HCT116 (cell line): ENCODE measurements around the gene CCL1.

Source experiments
- EZH2phosphoT487 ChIP-seq: fragments of 200-600 bp; IDR thresholded peaks from 2 replicates; pipeline ENCODE4 v1.6.1; 2018; ENCODE audit warnings: antibody characterized with exemption, borderline replicate concordance
- JUND ChIP-seq: IDR thresholded peaks from 2 replicates; pipeline ENCODE4 v1.6.1; 2012
- POLR2A ChIP-seq: IDR thresholded peaks from 2 replicates; pipeline ENCODE4 v1.7.0; 2011; ENCODE audit warnings: borderline replicate concordance; ENCODE audit not compliant: insufficient read depth, insufficient read length; ENCODE audit errors: extremely low read depth
- POLR2AphosphoS5 ChIP-seq: IDR thresholded peaks from 2 replicates; pipeline ENCODE4 v1.6.1; 2011; ENCODE audit warnings: mild to moderate bottlenecking, low read depth, low read length, moderate library complexity
- SIN3A ChIP-seq: IDR thresholded peaks from 2 replicates; pipeline ENCODE4 v1.6.1; 2012; ENCODE audit warnings: low read depth
- SP1 ChIP-seq: IDR thresholded peaks from 2 replicates; pipeline ENCODE4 v1.6.1; 2012; ENCODE audit warnings: low read depth
- ZFX ChIP-seq: fragments of 450-650 bp; IDR thresholded peaks from 2 replicates; pipeline ENCODE4 v1.6.1; 2017
- TF ChIP-seq, protein P1 (sequence below), 3 experiments: fragments of 200-600 bp in 1 of 3; sonication (generic) in 1 of 3; IDR thresholded peaks in 2 of 3; conservative IDR thresholded peaks in 1 of 3; 2 replicates each; pipeline ENCODE4 v1.5.1; 2012 to 2017; ENCODE audit warnings: low read depth in 2 of 3, low read length in 2 of 3, antibody characterized with exemption in 1 of 3, borderline replicate concordance in 1 of 3, control low read depth in 1 of 3, mild to moderate bottlenecking in 1 of 3, mixed read lengths in 1 of 3, mixed run types in 1 of 3, moderate library complexity in 1 of 3; ENCODE audit not compliant: insufficient read depth in 1 of 3
- TF ChIP-seq, protein P2 (sequence below): IDR thresholded peaks from 2 replicates; pipeline ENCODE4 v1.6.1; 2012

DNA sequence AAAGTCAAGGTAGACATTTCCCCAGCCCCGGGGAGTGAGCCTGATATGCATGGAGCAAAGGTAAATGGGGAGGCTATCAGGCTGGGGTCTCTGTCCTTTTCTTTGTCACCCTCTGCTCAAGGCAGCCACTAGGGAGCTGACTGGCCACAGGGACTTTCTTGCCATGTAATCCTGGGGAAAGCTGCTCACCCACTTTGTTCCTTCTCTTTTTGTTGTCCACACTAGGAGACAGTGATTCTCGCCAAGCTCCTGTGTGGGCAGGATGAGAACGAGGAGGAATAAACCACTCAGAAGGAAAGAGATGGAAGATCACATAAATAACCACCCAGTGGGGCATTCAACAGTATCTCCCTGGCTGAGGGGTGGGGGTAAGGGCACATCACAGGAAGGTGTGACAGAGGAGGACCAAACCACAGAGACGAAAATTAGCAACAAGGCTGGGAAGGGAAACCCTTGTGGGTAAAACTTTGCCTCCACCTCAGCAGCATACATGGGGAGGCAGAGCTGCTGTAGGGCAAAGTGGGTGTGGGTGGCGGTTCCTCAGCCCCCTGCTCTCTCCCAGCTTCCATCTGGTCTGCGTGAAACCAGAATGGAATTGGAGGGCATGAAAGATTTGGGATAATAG lies 26.2 kb upstream of the CCL1 start:
- TF ChIP-seq, protein P1, sequence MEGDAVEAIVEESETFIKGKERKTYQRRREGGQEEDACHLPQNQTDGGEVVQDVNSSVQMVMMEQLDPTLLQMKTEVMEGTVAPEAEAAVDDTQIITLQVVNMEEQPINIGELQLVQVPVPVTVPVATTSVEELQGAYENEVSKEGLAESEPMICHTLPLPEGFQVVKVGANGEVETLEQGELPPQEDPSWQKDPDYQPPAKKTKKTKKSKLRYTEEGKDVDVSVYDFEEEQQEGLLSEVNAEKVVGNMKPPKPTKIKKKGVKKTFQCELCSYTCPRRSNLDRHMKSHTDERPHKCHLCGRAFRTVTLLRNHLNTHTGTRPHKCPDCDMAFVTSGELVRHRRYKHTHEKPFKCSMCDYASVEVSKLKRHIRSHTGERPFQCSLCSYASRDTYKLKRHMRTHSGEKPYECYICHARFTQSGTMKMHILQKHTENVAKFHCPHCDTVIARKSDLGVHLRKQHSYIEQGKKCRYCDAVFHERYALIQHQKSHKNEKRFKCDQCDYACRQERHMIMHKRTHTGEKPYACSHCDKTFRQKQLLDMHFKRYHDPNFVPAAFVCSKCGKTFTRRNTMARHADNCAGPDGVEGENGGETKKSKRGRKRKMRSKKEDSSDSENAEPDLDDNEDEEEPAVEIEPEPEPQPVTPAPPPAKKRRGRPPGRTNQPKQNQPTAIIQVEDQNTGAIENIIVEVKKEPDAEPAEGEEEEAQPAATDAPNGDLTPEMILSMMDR (IDR thresholded peaks at IDR 0.05 in 2 of 3, conservative IDR thresholded peaks at IDR 0.05 in 1 of 3; ENCODE audit: borderline replicate concordance in 1 of 3, insufficient read depth in 1 of 3, low read depth in 2 of 3, low read length in 2 of 3): no peak
- TF ChIP-seq SIN3A: no peak
- TF ChIP-seq JUND: no peak
- no peak for TF ChIP-seq EZH2phosphoT487
- no peak for TF ChIP-seq POLR2AphosphoS5
- no peak for TF ChIP-seq SP1
- TF ChIP-seq POLR2A: no peak
- TF ChIP-seq, protein P2, sequence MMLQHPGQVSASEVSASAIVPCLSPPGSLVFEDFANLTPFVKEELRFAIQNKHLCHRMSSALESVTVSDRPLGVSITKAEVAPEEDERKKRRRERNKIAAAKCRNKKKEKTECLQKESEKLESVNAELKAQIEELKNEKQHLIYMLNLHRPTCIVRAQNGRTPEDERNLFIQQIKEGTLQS: no peak
- no peak for TF ChIP-seq ZFX
